HG02884 (cell line): Measurements from ENCODE around the gene ANKDD1B.
"Not testable (repeated sequence)": the region's sequence is repeated elsewhere in the genome, so short reads cannot be mapped to it uniquely, and the experiment has no call there.

Experiments used
- ATAC-seq: cut with Tn5 transposase; IDR thresholded peaks from one replicate; pipeline ENCODE4 v1.9.1; 2021; ENCODE audit warnings: mild to moderate bottlenecking, moderate library complexity; ENCODE audit not compliant: unreplicated experiment

The ANKDD1B gene

GRCh38 chr5:75611311-75612225 is at the start of gene ANKDD1B:
ANKDD1B (plus strand) TSS chr5:75611453; CDS start chr5:75611635, 182 bp downstream.
- ATAC-seq, result no peak

- not testable (repeated sequence) for ATAC-seq
Measured at GRCh38 chr5:75565991-75566709, 45.1 kb upstream of the ANKDD1B start.

- ATAC-seq, result peak; percentile 75
Measured at GRCh38 chr5:75566710-75567309, 44.4 kb upstream of the ANKDD1B start.

DNA sequence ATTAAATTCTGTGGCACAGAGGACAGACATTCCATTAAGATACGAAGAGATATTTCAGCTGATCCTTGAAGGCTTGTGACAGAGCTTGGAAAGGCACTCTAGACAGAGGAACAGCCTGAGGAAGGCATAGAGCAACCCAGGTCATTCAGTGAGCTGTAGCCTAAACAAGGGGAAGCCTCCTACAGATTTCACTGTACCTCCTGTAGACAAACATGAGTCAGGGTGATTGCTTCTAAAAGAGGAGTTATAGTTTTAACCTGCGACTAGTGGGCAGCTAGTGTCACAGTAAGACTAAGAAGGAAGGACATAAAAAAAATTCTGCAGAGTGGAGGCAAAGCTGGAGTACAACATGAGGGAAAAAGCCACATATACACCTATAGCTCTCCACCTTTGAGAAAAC is 43.5 kb upstream of the ANKDD1B start:
- peak; percentile 52 for ATAC-seq

GRCh38 chr5:75568202-75568601 is 43.1 kb upstream of the ANKDD1B start:
- ATAC-seq, result peak; percentile 35

DNA sequence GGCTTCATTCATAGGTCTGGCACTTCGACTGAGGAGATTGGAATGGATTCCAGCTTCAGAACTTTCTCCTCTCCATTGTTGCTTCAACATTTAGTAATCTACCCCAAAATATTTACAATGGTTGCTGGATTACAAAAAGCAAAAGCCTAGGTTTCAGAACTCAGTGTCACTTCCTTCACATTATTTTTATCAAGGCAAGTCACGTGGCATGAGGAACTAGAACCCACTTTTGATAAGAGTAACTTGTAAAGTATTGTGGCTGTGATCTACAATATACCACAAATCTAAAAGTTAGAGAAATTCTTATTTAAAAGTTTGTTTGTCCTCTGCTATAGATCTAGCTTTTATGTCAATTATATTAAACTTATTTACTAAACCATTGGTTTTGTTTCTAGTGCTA is 39.7 kb upstream of the ANKDD1B start:
- no peak for ATAC-seq

DNA sequence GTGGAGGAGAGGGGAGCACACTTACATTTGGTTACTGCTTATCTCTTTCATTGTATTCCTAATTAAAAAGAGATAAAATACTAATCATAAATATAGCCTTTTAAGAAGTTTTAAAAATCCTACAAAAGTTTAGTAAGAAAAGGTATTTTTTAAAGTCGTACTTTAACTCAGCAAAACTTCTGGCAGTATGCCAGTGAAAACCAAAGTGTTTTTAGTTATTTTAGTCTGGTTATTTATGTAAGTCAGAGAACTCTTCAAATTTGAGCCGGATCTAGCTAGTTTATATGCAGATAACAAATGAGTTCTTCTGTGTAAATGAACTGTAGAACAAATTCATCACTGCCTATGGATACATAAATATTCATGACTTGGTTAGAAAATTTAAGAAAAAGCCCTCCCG is 36.5 kb upstream of the ANKDD1B start:
- peak; percentile 15 for ATAC-seq

DNA sequence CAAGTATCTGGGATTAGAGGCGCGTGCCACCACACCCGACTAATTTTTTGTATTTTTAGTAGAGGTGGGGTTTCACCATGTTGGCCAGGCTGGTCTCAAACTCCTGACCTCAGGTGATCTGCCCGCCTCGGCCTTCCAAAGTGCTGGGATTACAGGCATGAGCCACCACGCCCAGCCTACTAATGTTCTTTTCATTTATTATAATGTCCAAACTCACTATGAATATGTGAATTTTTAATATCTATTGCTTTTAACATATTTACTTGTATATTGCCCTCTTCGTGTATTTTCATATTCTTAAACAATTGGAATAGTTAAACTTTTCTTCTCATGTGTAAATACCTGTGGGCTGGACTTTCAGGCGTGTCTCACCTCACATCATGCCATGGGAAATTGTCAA is 33.0 kb upstream of the ANKDD1B start:
- not testable (repeated sequence) for ATAC-seq

DNA sequence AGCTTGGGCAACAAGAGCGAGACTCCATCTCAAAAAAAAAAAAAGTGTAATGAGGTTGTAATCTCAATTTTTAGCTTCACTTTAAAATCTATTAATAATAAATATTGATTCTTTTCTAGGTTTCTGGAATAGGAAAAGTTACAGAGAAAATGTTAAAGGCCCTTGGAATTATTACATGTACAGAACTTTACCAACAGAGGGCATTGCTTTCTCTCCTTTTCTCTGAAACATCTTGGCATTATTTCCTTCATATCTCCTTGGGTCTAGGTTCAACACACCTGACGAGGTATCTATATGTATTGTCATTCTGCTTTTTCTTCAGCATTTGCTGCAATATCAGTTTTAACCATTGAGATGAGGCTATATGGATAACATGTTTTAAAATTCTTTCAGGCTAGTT is 26.6 kb upstream of the ANKDD1B start:
- no peak for ATAC-seq

GRCh38 chr5:75588666-75589065 is 22.6 kb upstream of the ANKDD1B start:
- no peak for ATAC-seq

GRCh38 chr5:75600535-75600934 is 10.7 kb upstream of the ANKDD1B start:
- ATAC-seq, result no peak

- ATAC-seq, result no peak
Measured at GRCh38 chr5:75601567-75601966, 9.7 kb upstream of the ANKDD1B start.

DNA sequence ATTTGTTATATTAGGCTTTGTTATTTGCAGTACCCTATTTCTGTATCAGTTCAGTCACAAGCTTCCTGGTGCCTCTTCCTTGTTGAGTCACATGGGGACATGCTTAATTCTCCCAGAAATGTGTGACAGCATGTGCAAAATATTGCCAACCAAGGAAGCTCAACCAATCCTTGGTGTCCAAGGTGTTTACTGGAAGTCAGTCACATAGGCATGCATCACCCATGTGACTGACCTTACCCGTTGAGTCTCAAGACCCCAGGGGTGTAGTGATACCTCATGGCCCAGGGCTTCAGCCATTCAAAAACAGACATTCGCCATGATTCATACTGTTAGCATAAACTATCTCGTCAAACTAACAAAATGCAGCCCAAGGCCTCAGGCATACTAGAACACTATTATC is 9.3 kb upstream of the ANKDD1B start:
- no peak for ATAC-seq

DNA sequence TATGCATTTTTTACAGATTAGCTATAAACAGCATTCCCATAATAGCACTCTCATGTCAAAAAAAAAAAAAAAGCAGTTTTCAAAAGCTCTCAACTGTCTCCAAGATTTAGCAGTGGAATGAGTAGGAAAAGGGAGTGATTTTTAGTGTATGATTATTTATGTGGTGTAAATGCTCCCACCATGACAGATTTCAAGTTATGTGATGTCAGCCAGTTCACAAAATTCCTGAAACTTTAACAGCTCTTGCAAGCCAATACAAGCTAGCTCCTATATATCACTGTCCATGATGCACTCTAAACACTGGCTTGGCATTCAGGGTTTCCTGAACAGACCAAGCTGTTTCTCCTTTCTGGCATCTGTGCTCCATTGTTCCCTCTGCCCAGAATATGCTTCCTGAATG is 7.9 kb upstream of the ANKDD1B start:
- ATAC-seq, result no peak

GRCh38 chr5:75603821-75604220 is 7.4 kb upstream of the ANKDD1B start:
- ATAC-seq, result no peak

GRCh38 chr5:75607341-75607740 is 3.9 kb upstream of the ANKDD1B start:
- ATAC-seq, result not testable (repeated sequence)

DNA sequence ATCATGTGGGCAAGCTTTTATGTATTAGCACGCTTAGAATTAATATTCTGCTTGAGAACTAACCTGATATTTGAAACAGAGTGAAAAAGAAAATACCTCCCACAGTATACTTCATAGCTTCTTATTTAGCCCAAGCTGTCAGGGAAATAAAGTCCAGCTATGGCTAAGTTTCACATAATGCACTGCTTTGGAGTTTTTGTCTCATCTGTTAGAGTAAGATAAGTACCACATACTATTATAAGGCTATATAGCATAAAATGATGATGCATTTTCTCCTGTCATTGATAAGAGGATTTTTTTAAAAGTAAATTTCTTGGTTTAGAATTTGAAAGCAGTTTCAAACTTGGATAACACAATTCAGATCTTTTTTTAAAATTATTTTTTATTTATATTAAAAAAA is 2.4 kb upstream of the ANKDD1B start:
- no peak for ATAC-seq

- no peak for ATAC-seq
Measured at GRCh38 chr5:75610201-75610600, 1.1 kb upstream of the ANKDD1B start.

DNA sequence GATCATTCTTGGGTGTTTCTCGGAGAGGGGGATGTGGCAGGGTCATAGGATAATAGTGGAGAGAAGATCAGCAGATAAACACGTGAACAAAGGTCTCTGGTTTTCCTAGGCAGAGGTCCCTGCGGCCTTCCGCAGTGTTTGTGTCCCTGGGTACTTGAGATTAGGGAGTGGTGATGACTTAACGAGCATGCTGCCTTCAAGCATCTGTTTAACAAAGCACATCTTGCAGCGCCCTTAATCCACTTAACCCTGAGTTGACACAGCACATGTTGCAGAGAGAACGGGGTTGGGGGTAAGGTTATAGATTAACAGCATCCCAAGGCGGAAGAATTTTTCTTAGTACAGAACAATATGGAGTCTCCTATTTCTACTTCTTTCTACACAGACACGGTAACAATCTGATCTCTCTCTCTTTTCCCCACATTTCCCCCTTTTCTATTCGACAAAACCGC is 368 bp upstream of the ANKDD1B start:
- ATAC-seq, result not testable (repeated sequence)

DNA sequence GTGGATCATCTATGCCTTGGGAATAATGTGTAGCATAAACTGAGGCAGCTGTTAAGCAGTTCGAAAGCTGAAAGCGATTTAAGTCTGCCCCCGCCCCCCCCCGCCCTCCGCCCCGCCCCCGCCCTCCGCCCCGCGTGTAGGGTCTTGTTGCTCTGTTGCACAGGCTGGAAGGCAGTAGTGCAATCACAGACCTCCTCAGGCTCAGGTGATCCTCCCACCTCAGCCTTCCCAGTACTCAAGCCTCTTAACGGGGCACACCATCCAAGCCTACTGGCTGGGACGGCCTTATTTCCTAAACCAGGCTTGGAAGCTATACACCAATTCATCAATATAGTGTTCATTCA is 945 bp downstream of the ANKDD1B start:
- ATAC-seq, result no peak

DNA sequence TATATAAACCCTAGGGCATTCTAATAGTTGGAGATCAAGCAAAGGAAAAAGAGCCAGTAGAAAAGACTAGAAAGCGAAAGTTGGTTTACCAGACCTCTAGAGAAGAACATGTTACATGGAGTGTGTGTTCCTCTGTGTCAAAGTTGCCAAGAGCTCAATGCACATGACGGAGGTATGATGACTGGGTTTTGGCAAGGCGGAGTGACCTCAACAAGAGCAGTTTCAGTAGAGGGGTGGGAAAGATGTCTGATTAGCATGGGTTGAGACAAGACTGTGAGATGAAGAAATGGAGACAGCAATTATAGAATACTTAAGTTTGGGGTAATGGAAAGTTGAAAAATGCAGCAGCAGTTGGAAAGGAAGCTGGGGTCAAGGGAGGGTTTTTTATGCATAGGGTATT is 1.6 kb downstream of the ANKDD1B start:
- no peak for ATAC-seq

DNA sequence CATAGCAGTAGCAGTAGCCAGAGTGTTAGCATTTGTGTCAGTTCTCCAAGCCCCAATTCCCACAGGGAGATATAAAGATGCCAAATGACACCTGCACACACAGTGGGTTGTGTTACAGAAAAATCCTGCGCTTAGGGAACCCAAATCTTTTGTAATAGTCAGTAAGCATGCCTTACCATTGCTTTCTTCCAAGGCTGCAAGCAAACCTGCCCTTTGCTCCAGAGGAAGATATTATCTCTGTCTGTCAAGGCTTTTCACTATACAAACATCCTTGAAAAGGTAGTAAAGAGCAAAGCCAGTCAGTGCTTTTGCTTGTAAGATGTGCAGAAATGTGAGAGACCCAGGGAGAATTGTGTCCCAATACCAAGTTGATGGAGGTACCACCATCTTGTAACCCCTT is 2.9 kb downstream of the ANKDD1B start:
- no peak for ATAC-seq
